ENCODE measurements around the gene MAPK8IP2. TPM values are rescaled to one million over a fixed set of nuclear protein-coding genes. Genes with fewer than 3 reads are reported as not detected.

Gene MAPK8IP2
- total RNA-seq, 4 donors from 2014 or later: 2.1 to 5.4 (median 3.6) TPM

GRCh38 chr22:50595189-50595588 is 5.4 kb upstream of the MAPK8IP2 start:
- no peak overlapping the region for H3K4me3 ChIP-seq (ENCODE audit: low read depth, poor library complexity, severe bottlenecking)
- WGBS, 2 donors: 88 to 89% methylated on average over 3 of the region's 3 CpGs
- DNase-seq (ENCODE audit: low spot score in 2 of 2): no peak
- no peak for TF ChIP-seq CTCF (IDR thresholded peaks at IDR 0.05)
- TF ChIP-seq POLR2A (IDR thresholded peaks at IDR 0.05): no peak
- intact Hi-C loops (cut with DNase I; ENCODE audit: low total_unique reads): no loop called here

- H3K4me3 ChIP-seq (ENCODE audit: low read depth, poor library complexity, severe bottlenecking): no peak overlapping the region
- intact Hi-C loops (cut with DNase I; ENCODE audit: low total_unique reads): no loop called here
- 94 to 99% methylated on average over 5 of the region's 5 CpGs for WGBS, 2 donors
- no peak for DNase-seq (ENCODE audit: low spot score in 2 of 2)
- no peak for TF ChIP-seq POLR2A (IDR thresholded peaks at IDR 0.05)
- no peak for TF ChIP-seq CTCF (IDR thresholded peaks at IDR 0.05)
Observed at GRCh38 chr22:50597097-50597496, 3.5 kb upstream of the MAPK8IP2 start.

GRCh38 chr22:50599816-50600455 is 657 bp upstream of the MAPK8IP2 start:
- no peak for TF ChIP-seq POLR2A (IDR thresholded peaks at IDR 0.05)
- TF ChIP-seq CTCF (IDR thresholded peaks at IDR 0.05): no peak
- intact Hi-C loops (cut with DNase I; ENCODE audit: low total_unique reads): no loop called here
- H3K4me3 ChIP-seq (ENCODE audit: low read depth, poor library complexity, severe bottlenecking): no peak overlapping the region
- no peak for DNase-seq (ENCODE audit: low spot score in 2 of 2)
- WGBS, 2 donors: 26 to 27% methylated on average over 29 to 31 of the region's 52 CpGs

- H3K4me3 ChIP-seq (ENCODE audit: low read depth, poor library complexity, severe bottlenecking): no peak overlapping the region
- WGBS, 2 donors: 14 to 22% methylated on average over 23 to 34 of the region's 52 CpGs
- intact Hi-C loops (cut with DNase I; ENCODE audit: low total_unique reads): no loop called here
- TF ChIP-seq POLR2A (IDR thresholded peaks at IDR 0.05) (no peak), CTCF (IDR thresholded peaks at IDR 0.05) (no peak)
- no peak for DNase-seq (ENCODE audit: low spot score in 2 of 2)
Observed at GRCh38 chr22:50600967-50601668, 525 bp downstream of the MAPK8IP2 start.

- 54 to 61% methylated on average over 11 to 12 of the region's 12 CpGs for WGBS, 2 donors
- intact Hi-C loops (cut with DNase I; ENCODE audit: low total_unique reads): no loop called here
- no peak overlapping the region for H3K4me3 ChIP-seq (ENCODE audit: low read depth, poor library complexity, severe bottlenecking)
- TF ChIP-seq POLR2A (IDR thresholded peaks at IDR 0.05) (no peak), CTCF (IDR thresholded peaks at IDR 0.05) (no peak)
- DNase-seq (ENCODE audit: low spot score in 2 of 2): no peak
Observed at GRCh38 chr22:50601669-50602337, 1.2 kb downstream of the MAPK8IP2 start.
